Stimulated activated CD4-positive, alpha-beta T cell treated with anti-CD3 and anti-CD28 coated beads, Interleukin-12 subunit alpha, Interleukin-12 subunit beta, amount 100 ng/mL, for 48 hours (primary cell): ENCODE results near the gene CABLES1.
"Not testable (repeated sequence)": the region's sequence is repeated elsewhere in the genome, so short reads cannot be mapped to it uniquely, and the experiment has no call there.

Experiments used
- DNase-seq, 3 donors: peaks; one replicate each; pipeline ENCODE4 v3.0.0-alpha.2; 2020; ENCODE audit warnings: low read depth in 2 of 3, low spot score in 1 of 3

The CABLES1 gene

DNA sequence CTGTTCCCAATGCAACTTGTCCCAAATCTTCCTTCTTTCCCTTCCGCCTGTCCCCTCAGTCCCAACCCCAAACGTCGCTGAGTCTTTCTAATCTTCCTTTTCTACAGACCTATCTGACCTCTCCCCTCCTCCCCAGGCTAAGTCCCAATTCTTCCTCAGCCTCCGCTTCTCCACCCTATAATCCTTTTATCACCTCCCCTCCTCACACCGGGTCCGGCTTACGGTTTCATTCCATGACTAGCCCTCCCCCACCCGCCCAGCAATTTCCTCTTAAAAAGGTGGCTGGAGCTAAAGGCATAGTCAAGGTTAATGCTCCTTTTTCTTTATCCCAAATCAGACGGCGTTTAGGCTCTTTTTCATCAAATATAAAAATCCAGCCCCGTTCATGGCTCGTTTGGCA is 150.3 kb downstream of the CABLES1 start:
- not testable (repeated sequence) for DNase-seq

DNA sequence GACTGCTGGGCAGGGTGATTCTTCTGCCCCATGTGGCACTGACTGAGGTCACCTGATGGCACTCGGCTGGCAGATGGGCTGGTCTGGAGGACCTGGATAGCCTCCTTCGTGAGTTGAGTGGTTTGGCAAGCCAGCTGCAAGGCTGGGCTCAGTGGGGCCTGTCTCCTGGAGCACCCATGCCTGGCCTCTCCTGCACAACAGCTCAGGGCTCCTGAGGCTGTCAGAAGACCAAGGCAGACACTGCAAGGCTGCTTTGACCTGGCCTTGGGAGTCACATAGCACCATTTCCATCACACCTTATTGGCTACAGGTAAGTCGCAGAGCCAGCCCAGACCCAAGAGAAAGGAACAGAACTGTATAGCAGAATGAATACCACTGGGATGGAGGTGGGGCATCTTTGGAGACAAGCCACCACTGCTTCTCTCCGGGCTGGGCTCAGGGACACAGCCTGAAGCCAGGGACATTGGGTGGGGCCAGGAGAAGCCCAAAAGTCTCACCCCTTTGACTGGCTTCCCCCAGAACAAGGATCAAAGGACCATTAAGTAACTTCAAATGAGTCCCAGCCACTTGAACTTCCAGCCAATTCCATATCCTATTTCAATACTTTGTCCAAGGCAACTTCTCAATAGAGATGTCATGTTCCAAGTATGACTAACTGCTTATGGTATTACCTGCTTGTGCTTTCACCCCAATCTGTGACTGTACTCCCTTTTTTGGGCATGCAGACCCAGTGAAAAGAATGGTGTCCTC is 156.3 kb downstream of the CABLES1 start:
- DNase-seq = no peak

DNA sequence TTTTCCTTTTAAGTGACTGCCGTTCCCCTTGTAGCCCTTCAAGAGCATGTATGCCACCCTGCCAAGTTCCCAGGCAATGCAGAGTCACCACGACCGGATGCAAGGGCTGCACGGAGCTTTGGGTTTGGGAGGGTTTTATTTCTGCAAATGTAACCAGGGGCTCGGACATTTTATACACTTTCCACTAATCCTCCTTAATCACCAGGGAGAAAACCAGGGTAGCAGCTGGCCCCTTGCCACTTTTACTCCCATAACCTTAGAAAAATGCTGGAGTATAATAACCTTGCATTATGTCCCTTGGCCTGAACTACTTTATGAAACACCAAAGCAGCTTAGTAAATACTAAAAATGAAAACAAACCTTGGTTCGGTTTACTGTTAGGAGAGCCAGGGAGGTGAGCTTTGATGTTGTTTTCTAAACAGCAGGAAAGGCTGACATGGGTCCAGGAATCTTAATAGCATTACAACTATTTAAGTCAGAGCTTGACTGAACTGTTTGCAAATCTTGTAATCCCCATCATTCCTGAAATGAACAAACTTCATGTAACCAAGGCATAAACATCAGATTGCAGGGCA is 165.0 kb downstream of the CABLES1 start:
- no peak for DNase-seq

DNA sequence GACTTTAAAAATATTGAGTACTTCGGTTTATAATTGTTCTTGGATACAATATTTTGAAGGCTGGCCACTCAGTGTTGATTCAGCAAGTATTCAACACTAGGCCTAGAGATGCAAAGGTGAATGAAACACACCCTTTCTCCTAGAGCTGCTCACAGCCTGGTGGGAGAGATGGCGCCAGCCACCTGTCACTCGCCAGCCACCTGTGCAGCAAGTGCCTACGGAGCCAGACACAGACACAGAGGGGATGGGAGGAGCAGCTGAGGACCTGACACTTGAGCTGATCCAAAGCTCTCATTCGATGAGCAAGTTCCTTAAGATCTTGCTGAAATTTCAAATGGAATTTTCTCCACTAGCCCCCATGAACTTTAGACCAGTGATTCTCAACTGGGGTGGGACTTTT is 166.7 kb downstream of the CABLES1 start:
- DNase-seq = no peak

DNA sequence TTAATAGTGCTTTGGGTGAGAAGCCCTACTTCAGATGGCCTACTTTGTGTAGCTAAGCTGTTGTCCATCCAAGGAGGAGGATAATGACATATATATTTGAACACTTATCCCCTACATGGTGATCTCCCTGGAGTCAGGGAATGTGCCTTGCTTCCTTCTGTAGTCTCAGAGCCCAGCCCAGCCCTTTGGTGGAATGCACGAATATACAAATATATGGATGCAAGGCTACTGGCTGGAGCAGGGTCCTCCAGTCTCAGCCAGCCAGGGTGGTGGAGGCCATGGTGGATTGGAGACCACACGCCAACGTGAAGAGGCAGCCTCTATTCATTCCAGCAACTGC is 167.2 kb downstream of the CABLES1 start:
- DNase-seq = no peak

DNA sequence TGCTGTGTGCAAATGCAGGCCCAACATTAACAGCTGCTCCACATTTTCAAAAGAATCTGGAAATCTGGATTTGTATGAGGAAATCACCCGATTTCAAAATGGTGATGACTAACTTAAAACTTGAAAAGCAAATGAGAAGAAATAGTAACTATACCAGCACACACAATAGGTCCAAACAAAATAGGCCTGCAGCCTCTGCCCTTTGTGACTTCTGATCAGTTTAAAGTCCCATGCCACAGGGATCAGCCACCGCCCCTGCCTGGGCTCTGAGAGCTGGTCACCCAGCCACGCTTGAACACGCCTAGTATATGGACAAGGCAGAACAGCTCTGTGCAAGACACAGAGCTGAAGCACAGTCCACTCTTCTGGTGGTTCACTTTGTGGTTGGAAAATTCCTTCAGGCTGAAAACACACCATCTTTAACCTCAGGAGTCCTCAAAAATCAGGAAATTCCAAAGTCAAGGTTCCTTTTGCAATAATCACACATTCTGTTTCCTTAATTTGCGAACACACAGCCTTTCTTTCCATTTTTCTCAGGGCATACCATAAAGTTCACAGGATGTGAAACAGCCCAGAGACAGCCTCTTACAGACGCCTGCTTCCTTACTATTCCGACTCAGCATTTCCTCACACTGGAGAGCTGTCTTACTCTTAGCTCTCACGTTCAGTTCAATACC is 167.7 kb downstream of the CABLES1 start:
- no peak for DNase-seq

DNA sequence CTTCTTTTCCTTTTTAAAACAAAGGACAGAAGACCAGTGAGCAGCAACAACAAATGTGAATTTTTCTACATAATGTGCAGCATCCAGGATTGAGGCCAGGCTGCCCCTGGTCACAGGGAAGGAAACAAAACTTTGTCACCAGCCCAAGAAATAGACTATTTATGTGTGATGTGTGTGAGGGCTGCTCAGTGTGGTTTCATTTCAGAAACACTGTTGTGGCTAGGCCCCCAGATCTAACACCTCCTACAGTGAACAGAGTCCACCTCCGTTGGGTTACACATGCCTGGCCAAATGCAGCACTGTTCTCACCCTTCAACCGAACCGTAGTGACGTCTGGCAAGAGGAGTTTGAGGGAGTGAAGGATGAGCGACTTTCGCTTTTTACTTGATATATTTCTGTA is 171.5 kb downstream of the CABLES1 start:
- DNase-seq = no peak

DNA sequence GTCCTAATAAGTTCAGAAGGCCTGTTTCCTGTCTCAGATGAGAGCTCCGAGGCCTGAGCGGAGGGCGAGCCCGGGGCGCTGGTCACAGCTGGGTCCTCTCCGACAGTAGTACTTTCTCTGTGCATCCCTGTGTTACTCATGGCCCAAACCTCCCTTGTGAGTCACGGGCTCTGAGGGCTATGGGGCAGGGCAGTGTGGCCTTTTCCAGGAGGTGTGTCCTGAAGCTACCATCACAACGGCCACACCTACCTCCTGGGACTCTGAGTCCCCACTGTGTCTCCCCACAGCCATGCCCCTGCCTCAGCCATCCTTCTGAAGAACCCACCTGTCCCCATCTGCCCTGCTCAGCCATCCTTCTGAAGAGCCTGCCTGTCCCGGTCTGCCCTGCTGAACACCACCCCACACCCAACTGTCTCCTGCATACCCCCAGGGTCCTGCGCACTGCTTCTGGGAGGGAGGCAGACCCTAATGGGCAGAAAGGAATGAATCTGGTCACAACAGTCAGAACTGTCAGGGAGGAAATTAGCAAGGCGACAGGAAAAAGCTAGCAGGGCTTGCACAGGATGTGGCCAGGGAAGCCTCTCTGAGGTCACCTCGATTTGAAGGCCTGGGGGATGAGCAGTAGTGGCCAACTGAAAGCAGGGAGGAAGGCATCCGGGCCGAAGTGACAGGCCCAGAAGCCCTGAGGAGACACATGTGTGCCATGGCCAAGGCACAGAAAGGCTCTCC is 172.4 kb downstream of the CABLES1 start:
- no peak for DNase-seq
